ENCODE measurements around the gene INAVA.
"Not testable (repeated sequence)": the region's sequence is repeated elsewhere in the genome, so short reads cannot be mapped to it uniquely, and the experiment has no call there.

DNA sequence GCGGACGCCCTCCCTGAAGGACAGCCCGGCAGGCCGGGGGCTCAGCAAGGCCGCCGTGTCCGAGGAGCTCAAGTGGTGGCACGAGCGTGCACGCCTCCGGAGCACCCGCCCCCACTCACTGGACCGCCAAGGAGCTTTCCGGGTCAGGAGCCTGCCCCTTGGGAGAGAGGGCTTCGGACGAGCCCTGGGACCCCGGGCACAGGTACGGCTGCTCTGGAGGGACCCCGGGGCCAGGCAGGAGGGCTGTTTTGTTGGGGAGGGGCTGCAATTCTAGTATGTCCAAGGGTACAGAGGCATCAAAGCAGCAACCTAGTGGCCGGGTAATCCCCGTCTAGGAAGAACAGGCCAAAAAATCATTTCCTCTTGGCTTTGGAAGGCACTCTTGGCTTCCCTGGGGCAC lies 17.2 kb downstream of the INAVA start:
- not testable (repeated sequence) for TF ChIP-seq CTCF (IDR thresholded peaks at IDR 0.05); ZFX (IDR thresholded peaks at IDR 0.05; ENCODE audit: borderline replicate concordance)
